Right atrium auricular region (tissue), 2 donors: ENCODE measurements around the gene NOA1. TPM values are rescaled to one million over a fixed set of nuclear protein-coding genes. Genes with fewer than 3 reads are reported as not detected.

ENCODE experiments used
- DNase-seq: peaks from one replicate; pipeline ENCODE4 v3.0.0-alpha.2; 2019; ENCODE audit warnings: low spot score
- H3K27ac ChIP-seq, 2 donors: fragments of 200-600 bp; sonication (generic); 1 replicate in 1 of 2; 2 replicates in 1 of 2; pipeline ENCODE4 v1.5.1; 2016 to 2019
- H3K27me3 ChIP-seq, 2 donors: fragments of 200-600 bp; sonication (generic); one replicate each; pipeline versions ENCODE4 v1.5.1 to v1.6.0; 2017 to 2019
- H3K36me3 ChIP-seq: fragments of 200-600 bp; sonication (generic); one replicate; pipeline ENCODE4 v1.5.1; 2016
- H3K4me1 ChIP-seq, 2 donors: fragments of 200-600 bp; sonication (generic); one replicate each; pipeline versions ENCODE4 v1.5.1 to v1.6.0; 2017 to 2019
- H3K4me3 ChIP-seq, 2 donors: fragments of 200-600 bp; sonication (generic); 1 replicate in 1 of 2; 2 replicates in 1 of 2; pipeline ENCODE4 v1.5.1; 2017 to 2019; ENCODE audit warnings: mild to moderate bottlenecking in 1 of 2, moderate library complexity in 1 of 2
- H3K9me3 ChIP-seq, 2 donors: fragments of 200-600 bp; sonication (generic); one replicate each; pipeline ENCODE4 v1.5.1; 2019
- total RNA-seq, 2 donors: library from RNA; depleted of rRNA; stranded (reverse); fragments of >200 nt; gene quantifications; one replicate each; pipeline ENCODE4 v1.1.0, GENCODE V29; 2016
- TF ChIP-seq, protein P1 (sequence below), 2 donors: fragments of 200-600 bp; sonication (generic); IDR thresholded peaks; one replicate each; pipeline ENCODE4 v1.5.1; 2019; ENCODE audit warnings: antibody characterized with exemption in 2 of 2

Gene NOA1
- total RNA-seq, 2 donors from 2014 or later, result 11.8 to 17.2 TPM

DNA sequence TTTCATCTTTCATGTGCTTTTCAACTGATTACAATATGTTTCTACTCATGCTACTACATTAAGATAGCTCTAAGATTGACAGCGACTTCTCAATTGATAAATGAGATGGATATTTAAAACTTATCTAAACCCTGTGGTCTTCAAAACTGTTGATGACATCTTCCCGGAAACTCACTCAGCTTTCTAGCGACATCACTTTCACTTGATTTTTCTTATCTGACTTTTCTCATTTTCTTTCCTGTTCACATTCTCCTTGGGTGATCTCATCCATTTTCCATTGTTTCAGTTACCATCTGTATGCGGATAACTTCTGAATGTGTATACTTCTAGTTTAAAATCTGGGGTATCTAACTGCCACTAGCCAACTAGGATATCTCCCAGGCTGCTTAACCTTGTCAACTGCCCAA lies 4.4 kb upstream of the NOA1 start:
- peaks cover 0 to 46% of the 10 kb centered on the region in 2 donors for H3K4me1 ChIP-seq
- H3K4me3 ChIP-seq, result no peak overlapping the region
- no peak for DNase-seq
- no peaks in the 10 kb centered on the region for H3K9me3 ChIP-seq
- TF ChIP-seq, protein P1, sequence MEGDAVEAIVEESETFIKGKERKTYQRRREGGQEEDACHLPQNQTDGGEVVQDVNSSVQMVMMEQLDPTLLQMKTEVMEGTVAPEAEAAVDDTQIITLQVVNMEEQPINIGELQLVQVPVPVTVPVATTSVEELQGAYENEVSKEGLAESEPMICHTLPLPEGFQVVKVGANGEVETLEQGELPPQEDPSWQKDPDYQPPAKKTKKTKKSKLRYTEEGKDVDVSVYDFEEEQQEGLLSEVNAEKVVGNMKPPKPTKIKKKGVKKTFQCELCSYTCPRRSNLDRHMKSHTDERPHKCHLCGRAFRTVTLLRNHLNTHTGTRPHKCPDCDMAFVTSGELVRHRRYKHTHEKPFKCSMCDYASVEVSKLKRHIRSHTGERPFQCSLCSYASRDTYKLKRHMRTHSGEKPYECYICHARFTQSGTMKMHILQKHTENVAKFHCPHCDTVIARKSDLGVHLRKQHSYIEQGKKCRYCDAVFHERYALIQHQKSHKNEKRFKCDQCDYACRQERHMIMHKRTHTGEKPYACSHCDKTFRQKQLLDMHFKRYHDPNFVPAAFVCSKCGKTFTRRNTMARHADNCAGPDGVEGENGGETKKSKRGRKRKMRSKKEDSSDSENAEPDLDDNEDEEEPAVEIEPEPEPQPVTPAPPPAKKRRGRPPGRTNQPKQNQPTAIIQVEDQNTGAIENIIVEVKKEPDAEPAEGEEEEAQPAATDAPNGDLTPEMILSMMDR (IDR thresholded peaks at IDR 0.05), result no peak
- H3K27ac ChIP-seq, result peak overlapping the region in 1 of 2 donors; percentile 12
- peaks cover 7% of the 10 kb centered on the region for H3K36me3 ChIP-seq
- no peaks in the 10 kb centered on the region for H3K27me3 ChIP-seq

DNA sequence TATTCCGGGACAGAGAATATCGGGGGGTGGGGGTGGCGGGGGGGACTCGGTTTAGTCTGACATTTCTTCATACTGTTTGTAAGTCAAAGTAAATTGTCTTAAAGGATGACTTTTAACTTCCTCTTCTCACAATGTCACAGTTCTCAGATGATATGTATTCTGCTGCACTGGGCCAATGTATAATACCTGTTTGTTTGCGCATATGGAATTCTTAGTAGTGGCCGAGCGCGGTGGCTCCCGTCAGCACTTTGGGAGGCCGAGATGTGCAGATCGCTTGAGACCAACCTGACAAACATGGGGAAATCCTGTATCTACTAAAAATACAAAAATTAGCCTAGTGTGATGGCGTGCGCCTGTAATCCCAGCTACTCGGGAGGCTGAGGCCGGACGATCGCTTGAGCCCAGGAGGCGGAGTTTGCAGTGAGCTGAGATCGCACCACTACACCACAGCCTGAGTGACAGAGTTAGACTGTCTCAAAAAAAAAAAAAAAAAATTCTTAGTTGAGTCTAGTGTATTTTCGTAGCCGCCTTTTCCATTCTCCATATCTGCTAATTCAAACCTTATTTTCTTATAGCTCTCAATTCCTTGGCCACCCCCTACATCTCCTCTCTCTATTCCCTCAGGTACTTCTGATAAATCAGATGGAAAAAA lies 2.1 kb upstream of the NOA1 start:
- peak overlapping the region; percentile 92 to 95 for H3K27ac ChIP-seq
- H3K4me1 ChIP-seq, result peaks cover 0 to 62% of the 10 kb centered on the region in 2 donors
- DNase-seq, result no peak
- H3K4me3 ChIP-seq, result peak overlapping the region; percentile 82 to 98
- no peaks in the 10 kb centered on the region for H3K9me3 ChIP-seq
- H3K27me3 ChIP-seq, result no peaks in the 10 kb centered on the region
- peaks cover under 1% of the 10 kb centered on the region for H3K36me3 ChIP-seq
- TF ChIP-seq, protein P1 (IDR thresholded peaks at IDR 0.05), result no peak

DNA sequence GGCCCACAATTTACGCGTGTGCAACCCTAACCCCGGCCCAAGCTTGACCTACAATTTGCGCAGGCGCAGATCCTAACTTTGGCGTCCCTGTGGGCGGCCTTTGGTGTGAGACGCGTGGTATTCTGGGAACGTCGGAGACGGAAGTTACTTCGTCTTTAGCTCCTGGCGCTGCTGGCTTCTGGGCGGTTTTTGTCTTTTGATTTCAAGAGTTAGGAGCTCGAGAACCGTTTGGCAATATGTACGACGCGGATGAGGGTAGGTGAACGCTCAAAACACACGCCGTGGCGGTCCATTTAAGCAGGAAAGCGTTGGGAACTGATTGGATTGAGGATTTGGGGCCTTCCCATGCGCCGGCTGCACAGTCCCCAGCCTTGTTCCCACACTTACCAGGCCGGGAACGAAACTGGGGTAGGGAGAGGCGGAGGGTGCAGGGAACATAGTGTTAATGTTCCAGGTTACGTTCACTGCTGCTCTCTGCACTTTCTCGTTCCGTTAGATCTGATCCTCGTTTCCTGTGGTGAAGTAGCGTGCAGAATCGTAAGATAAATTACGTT lies 1.4 kb upstream of the NOA1 start, which contains the start of gene POLR2B:
Gene POLR2B, plus strand, starts transcription at position 147 of the 554 bp plus-strand sequence. Its CDS starts 90 bp downstream, at position 237.
- no peaks in the 10 kb centered on the region for H3K9me3 ChIP-seq
- H3K4me3 ChIP-seq, result peak within 1 kb of the TSS; percentile 82 to 98
- TF ChIP-seq, protein P1 (IDR thresholded peaks at IDR 0.05), result no peak
- peak within 1 kb of the TSS; percentile 92 to 95 for H3K27ac ChIP-seq
- peak; percentile 95 for DNase-seq
- no peaks in the 10 kb centered on the region for H3K27me3 ChIP-seq
- H3K4me1 ChIP-seq, result peaks cover 0 to 62% of the 10 kb centered on the region in 2 donors
- H3K36me3 ChIP-seq, result peaks cover 8% of the 10 kb centered on the region

DNA sequence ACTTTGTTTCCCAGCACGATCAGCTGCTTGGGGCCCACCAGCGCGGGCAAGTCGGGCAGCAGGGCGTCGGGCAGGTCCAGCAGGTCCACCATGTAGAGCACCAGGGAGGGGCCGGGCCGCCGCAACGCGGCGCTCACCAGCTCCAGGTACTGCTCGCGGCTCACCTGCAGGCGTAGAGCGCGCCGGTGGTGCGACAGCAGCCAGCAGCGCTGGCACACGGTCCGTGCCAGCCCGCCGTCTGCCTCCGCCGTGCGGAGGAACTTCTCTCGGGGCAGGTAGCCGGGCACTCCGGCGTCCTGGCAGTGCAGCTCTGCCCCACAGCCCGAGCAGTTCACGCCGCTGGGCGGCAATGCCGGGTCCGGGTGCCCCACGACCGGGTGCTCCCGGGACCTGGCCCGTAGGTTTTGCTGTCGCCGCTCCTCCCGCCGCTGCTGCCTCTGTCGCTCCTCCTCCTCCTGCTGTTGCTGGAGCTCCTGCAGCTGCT lies 527 bp downstream of the NOA1 start:
- DNase-seq, result no peak
- H3K4me1 ChIP-seq, result peaks cover 0 to 50% of the 10 kb centered on the region in 2 donors
- H3K27ac ChIP-seq, result peak overlapping the region; percentile 92 to 95
- H3K9me3 ChIP-seq, result peaks cover 0 to 15% of the 10 kb centered on the region in 2 donors
- TF ChIP-seq, protein P1 (IDR thresholded peaks at IDR 0.05), result no peak
- peaks cover 27% of the 10 kb centered on the region for H3K36me3 ChIP-seq
- H3K27me3 ChIP-seq, result no peaks in the 10 kb centered on the region
- H3K4me3 ChIP-seq, result peak overlapping the region; percentile 82 to 98

DNA sequence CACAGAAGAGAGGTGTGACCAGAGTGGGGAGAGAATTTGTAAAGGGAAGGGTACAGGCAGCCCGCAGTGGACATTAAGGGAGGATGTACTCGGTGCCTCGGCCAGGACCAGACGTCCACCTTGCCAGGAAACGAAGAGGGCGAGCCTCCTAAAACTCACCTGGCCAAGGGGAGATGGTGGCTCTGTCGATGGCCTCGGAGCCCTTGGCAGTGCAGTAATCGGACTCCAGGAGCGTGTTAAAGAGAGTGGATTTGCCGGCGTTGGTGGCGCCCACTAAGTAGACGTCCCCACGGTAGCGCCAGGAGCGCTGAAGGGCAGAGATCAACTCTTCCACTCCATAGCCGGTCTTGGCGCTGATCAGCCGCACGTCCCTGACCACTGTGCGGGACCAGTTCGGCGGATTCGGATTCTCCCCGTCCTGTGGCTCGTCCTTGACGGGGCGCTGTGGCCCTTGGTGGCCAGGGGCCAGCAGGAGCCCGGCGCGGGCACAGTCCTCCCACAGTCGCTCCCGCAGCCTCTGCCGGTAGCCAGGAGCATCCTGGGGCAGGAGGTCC lies 1.0 kb downstream of the NOA1 start:
- peaks cover 32% of the 10 kb centered on the region for H3K36me3 ChIP-seq
- H3K9me3 ChIP-seq, result peaks cover 0 to 15% of the 10 kb centered on the region in 2 donors
- TF ChIP-seq, protein P1 (IDR thresholded peaks at IDR 0.05), result no peak
- peak overlapping the region; percentile 92 to 95 for H3K27ac ChIP-seq
- no peak for DNase-seq
- peaks cover 0 to 46% of the 10 kb centered on the region in 2 donors for H3K4me1 ChIP-seq
- peak overlapping the region; percentile 82 to 98 for H3K4me3 ChIP-seq
- no peaks in the 10 kb centered on the region for H3K27me3 ChIP-seq
